Ishikawa (cell line): ENCODE data around the gene PLEKHO2.

Source experiments
- CEBPB ChIP-seq: IDR thresholded peaks from 2 replicates; pipeline ENCODE4 v1.6.1; 2012
- CREB1 ChIP-seq: IDR thresholded peaks from 2 replicates; pipeline ENCODE4 v1.6.1; 2012; ENCODE audit warnings: low read depth
- EGR1 ChIP-seq: IDR thresholded peaks from 2 replicates; pipeline ENCODE4 v1.6.1; 2012
- EP300 ChIP-seq: IDR thresholded peaks from 2 replicates; pipeline ENCODE4 v1.6.1; 2012; ENCODE audit warnings: borderline replicate concordance
- FOXM1 ChIP-seq: IDR thresholded peaks from 2 replicates; pipeline ENCODE4 v1.6.1; 2012; ENCODE audit warnings: low read depth, borderline replicate concordance
- MAX ChIP-seq: IDR thresholded peaks from 2 replicates; pipeline ENCODE4 v1.6.1; 2012
- NFIC ChIP-seq: IDR thresholded peaks from 2 replicates; pipeline ENCODE4 v1.6.1; 2012
- RAD21 ChIP-seq: IDR thresholded peaks from 2 replicates; pipeline ENCODE4 v1.6.1; 2012; ENCODE audit warnings: low read depth
- REST ChIP-seq: IDR thresholded peaks from 2 replicates; pipeline ENCODE4 v1.6.1; 2012; ENCODE audit warnings: low read depth, mild to moderate bottlenecking
- TAF1 ChIP-seq: IDR thresholded peaks from 2 replicates; pipeline ENCODE4 v1.6.1; 2012; ENCODE audit warnings: low read depth, mild to moderate bottlenecking
- TCF12 ChIP-seq: IDR thresholded peaks from 2 replicates; pipeline ENCODE4 v1.6.1; 2012; ENCODE audit warnings: low read depth
- TEAD4 ChIP-seq: IDR thresholded peaks from 2 replicates; pipeline ENCODE4 v1.6.1; 2012
- USF1 ChIP-seq: IDR thresholded peaks from 2 replicates; pipeline ENCODE4 v1.6.1; 2012
- YY1 ChIP-seq: IDR thresholded peaks from 2 replicates; pipeline ENCODE4 v1.6.1; 2012; ENCODE audit warnings: low read depth
- ZBTB7A ChIP-seq: IDR thresholded peaks from 2 replicates; pipeline ENCODE4 v1.6.1; 2012; ENCODE audit warnings: low read depth

PLEKHO2 gene

GRCh38 chr15:64807751-64808222 is 33.9 kb upstream of the PLEKHO2 start:
- no peak for TF ChIP-seq EGR1
- TF ChIP-seq TCF12 = no peak
- TF ChIP-seq TAF1 = no peak
- TF ChIP-seq YY1 = no peak
- TF ChIP-seq REST = no peak
- no peak for TF ChIP-seq NFIC
- no peak for TF ChIP-seq USF1
- TF ChIP-seq TEAD4 = no peak
- no peak for TF ChIP-seq FOXM1
- no peak for TF ChIP-seq CEBPB
- no peak for TF ChIP-seq CREB1
- no peak for TF ChIP-seq MAX
- TF ChIP-seq RAD21 = no peak
- TF ChIP-seq EP300 = no peak
- TF ChIP-seq ZBTB7A = no peak

GRCh38 chr15:64808785-64809453 is 32.8 kb upstream of the PLEKHO2 start:
- no peak for TF ChIP-seq EGR1
- no peak for TF ChIP-seq USF1
- no peak for TF ChIP-seq ZBTB7A
- no peak for TF ChIP-seq CEBPB
- TF ChIP-seq REST = no peak
- TF ChIP-seq NFIC = no peak
- TF ChIP-seq CREB1 = no peak
- TF ChIP-seq RAD21 = no peak
- no peak for TF ChIP-seq TEAD4
- no peak for TF ChIP-seq YY1
- no peak for TF ChIP-seq FOXM1
- no peak for TF ChIP-seq EP300
- no peak for TF ChIP-seq TCF12
- TF ChIP-seq TAF1 = no peak
- no peak for TF ChIP-seq MAX

- peak; percentile 96 for TF ChIP-seq RAD21
- TF ChIP-seq YY1 = no peak
Observed at GRCh38 chr15:64809649-64810496, 31.8 kb upstream of the PLEKHO2 start.

- TF ChIP-seq REST (no peak), NFIC (no peak), USF1 (no peak), YY1 (no peak), FOXM1 (no peak), EGR1 (no peak), TCF12 (no peak), TAF1 (no peak), RAD21 (no peak), CREB1 (no peak), CEBPB (no peak), ZBTB7A (no peak), MAX (no peak), TEAD4 (no peak), EP300 (no peak)
Observed at GRCh38 chr15:64810497-64811326, 31.0 kb upstream of the PLEKHO2 start.
